Nephron (organoid): ENCODE data around the gene ITPR1.

Source experiments
- H3K27ac Mint-ChIP-seq, 3 experiments: 2 replicates each; pipeline ENCODE4 v1.8.0; 2020; ENCODE audit warnings: mixed read lengths in 3 of 3, mild to moderate bottlenecking in 2 of 3, moderate library complexity in 1 of 3
- H3K27me3 Mint-ChIP-seq: 2 replicates; pipeline ENCODE4 v1.8.0; 2021; ENCODE audit warnings: low read depth, mild to moderate bottlenecking, moderate library complexity, mixed read lengths
- H3K36me3 Mint-ChIP-seq: 2 replicates; pipeline ENCODE4 v1.8.0; 2020; ENCODE audit warnings: low read depth, mixed read lengths
- H3K4me1 Mint-ChIP-seq: 2 replicates; pipeline ENCODE4 v1.8.0; 2020; ENCODE audit warnings: mixed read lengths
- H3K4me3 Mint-ChIP-seq, 3 experiments: 2 replicates each; pipeline ENCODE4 v1.8.0; 2020; ENCODE audit warnings: mild to moderate bottlenecking in 3 of 3, mixed read lengths in 3 of 3, moderate library complexity in 2 of 3
- H3K9me3 Mint-ChIP-seq: 2 replicates; pipeline ENCODE4 v1.8.0; 2020; ENCODE audit warnings: mixed read lengths
- CTCF ChIP-seq, 3 experiments: fragments of 200-600 bp; sonication (generic); IDR thresholded peaks; one replicate each; pipeline ENCODE4 v1.5.0; 2021; ENCODE audit warnings: antibody characterized with exemption in 3 of 3; ENCODE audit not compliant: unreplicated experiment in 3 of 3

The ITPR1 gene

GRCh38 chr3:4794798-4795197, 301.6 kb downstream of the ITPR1 start:
- H3K9me3 Mint-ChIP-seq: no peaks in the 10 kb centered on the region
- H3K36me3 Mint-ChIP-seq: peaks cover 91% of the 10 kb centered on the region
- H3K4me3 Mint-ChIP-seq: no peak overlapping the region
- H3K27me3 Mint-ChIP-seq: no peaks in the 10 kb centered on the region
- peaks cover 6% of the 10 kb centered on the region for H3K4me1 Mint-ChIP-seq
- H3K27ac Mint-ChIP-seq: no peak overlapping the region
- TF ChIP-seq CTCF (IDR thresholded peaks at IDR 0.05; ENCODE audit: unreplicated experiment in 3 of 3): no peak

- Mint-ChIP-seq H3K27me3 (no peaks in the 10 kb centered on the region), H3K9me3 (no peaks in the 10 kb centered on the region), H3K27ac (no peak overlapping the region), H3K4me1 (peaks cover 7% of the 10 kb centered on the region), H3K4me3 (no peak overlapping the region), H3K36me3 (peaks cover 89% of the 10 kb centered on the region)
- TF ChIP-seq CTCF (IDR thresholded peaks at IDR 0.05; ENCODE audit: unreplicated experiment in 3 of 3): no peak
These were observed 302.8 kb downstream of the ITPR1 start for GRCh38 chr3:4795905-4796304.

GRCh38 chr3:4797201-4797705, 304.1 kb downstream of the ITPR1 start:
- H3K27me3 Mint-ChIP-seq: no peaks in the 10 kb centered on the region
- no peak overlapping the region for H3K27ac Mint-ChIP-seq
- peaks cover 87% of the 10 kb centered on the region for H3K36me3 Mint-ChIP-seq
- H3K4me1 Mint-ChIP-seq: peaks cover 7% of the 10 kb centered on the region
- H3K4me3 Mint-ChIP-seq: no peak overlapping the region
- H3K9me3 Mint-ChIP-seq: no peaks in the 10 kb centered on the region
- TF ChIP-seq CTCF (IDR thresholded peaks at IDR 0.05; ENCODE audit: unreplicated experiment in 3 of 3): no peak

- H3K27me3 Mint-ChIP-seq: no peaks in the 10 kb centered on the region
- no peak for TF ChIP-seq CTCF (IDR thresholded peaks at IDR 0.05; ENCODE audit: unreplicated experiment in 3 of 3)
- peaks cover 7% of the 10 kb centered on the region for H3K4me1 Mint-ChIP-seq
- no peak overlapping the region for H3K27ac Mint-ChIP-seq
- no peaks in the 10 kb centered on the region for H3K9me3 Mint-ChIP-seq
- no peak overlapping the region for H3K4me3 Mint-ChIP-seq
- H3K36me3 Mint-ChIP-seq: peaks cover 88% of the 10 kb centered on the region
These were observed 306.4 kb downstream of the ITPR1 start for GRCh38 chr3:4799266-4800256.

GRCh38 chr3:4800595-4800994, 307.4 kb downstream of the ITPR1 start:
- H3K27me3 Mint-ChIP-seq: no peaks in the 10 kb centered on the region
- H3K4me3 Mint-ChIP-seq: no peak overlapping the region
- TF ChIP-seq CTCF (IDR thresholded peaks at IDR 0.05; ENCODE audit: unreplicated experiment in 3 of 3): no peak
- H3K36me3 Mint-ChIP-seq: peaks cover 92% of the 10 kb centered on the region
- no peak overlapping the region for H3K27ac Mint-ChIP-seq
- H3K4me1 Mint-ChIP-seq: peaks cover 7% of the 10 kb centered on the region
- H3K9me3 Mint-ChIP-seq: no peaks in the 10 kb centered on the region
